GM12872 (cell line): ENCODE data around the gene B4GALT1.

Source experiments
- CTCF ChIP-seq: IDR thresholded peaks from 3 replicates; pipeline ENCODE4 v1.5.1; 2011; ENCODE audit warnings: low read depth, mild to moderate bottlenecking, low read length, moderate library complexity; ENCODE audit not compliant: insufficient read depth

B4GALT1 gene

GRCh38 chr9:33163433-33164137, 3.6 kb downstream of the B4GALT1 start:
- TF ChIP-seq CTCF, result no peak

- no peak for TF ChIP-seq CTCF
These were observed 4.3 kb downstream of the B4GALT1 start for GRCh38 chr9:33162721-33163311.

GRCh38 chr9:33161589-33162132, 5.5 kb downstream of the B4GALT1 start:
- TF ChIP-seq CTCF, result no peak

GRCh38 chr9:33161011-33161588, 6.0 kb downstream of the B4GALT1 start:
- no peak for TF ChIP-seq CTCF

GRCh38 chr9:33159777-33160127, 7.4 kb downstream of the B4GALT1 start:
- no peak for TF ChIP-seq CTCF

GRCh38 chr9:33158843-33159776, 8.0 kb downstream of the B4GALT1 start:
- TF ChIP-seq CTCF, result no peak
